Middle frontal gyrus (tissue), 1 donor: ENCODE measurements around the gene ATXN7L3B.
"Not testable (repeated sequence)": the region's sequence is repeated elsewhere in the genome, so short reads cannot be mapped to it uniquely, and the experiment has no call there.

Experiments
- DNase-seq: peaks from one replicate; pipeline ENCODE4 v3.0.0-alpha.2; 2015; ENCODE audit warnings: low spot score; ENCODE audit errors: extremely low spot score

Gene ATXN7L3B

DNA sequence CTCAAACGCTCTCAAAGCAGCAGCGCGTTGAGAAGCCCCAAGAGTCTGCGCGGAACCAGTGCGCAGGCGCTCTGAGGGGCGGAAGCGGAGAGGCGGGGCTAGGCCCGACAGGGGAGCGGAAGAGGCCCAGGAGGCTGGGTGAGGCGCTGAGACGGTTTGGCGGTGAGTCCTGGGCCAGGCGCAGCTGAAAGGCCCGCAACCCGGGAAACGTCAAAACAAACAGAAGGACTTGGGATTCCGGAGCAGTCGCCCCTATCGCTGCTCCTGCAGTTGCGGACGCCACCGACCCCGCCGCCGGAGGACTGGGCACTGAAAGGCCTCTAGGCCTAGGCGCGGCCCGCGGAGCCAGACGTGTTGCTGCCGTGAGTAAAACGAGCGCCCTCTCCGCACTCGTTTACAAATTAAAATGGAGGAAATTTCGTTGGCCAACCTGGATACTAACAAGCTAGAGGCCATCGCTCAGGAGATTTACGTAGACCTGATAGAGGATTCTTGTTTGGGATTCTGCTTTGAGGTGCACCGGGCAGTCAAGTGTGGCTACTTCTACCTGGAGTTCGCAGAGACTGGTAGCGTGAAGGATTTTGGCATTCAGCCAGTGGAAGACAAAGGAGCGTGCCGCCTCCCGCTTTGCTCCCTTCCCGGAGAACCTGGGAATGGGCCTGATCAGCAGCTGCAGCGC, at the start of gene ATXN7L3B:
TSS of gene ATXN7L3B (plus strand) at position 129 of the 679 bp plus-strand sequence. CDS start at position 407, 278 bp downstream.
- DNase-seq = peak; percentile 95

DNA sequence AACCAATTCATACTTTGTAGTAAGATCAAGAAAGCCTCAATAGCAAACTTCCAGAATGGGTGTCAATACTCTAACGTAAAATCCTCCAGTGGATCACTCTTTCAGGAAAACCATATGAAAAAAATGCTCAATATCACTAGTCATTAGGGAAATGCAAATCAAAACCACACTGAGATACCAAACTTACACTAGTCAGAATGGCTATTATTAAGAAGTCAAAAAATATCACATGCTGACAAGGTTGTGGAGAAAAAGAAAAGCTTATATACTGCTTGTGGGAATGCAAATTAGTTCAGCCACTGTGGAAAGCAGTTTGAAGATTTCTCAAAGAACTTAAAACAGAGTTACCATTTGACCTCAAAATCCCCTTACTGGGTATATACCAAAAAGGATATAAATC, 49.5 kb upstream of the ATXN7L3B start:
- DNase-seq = no peak

DNA sequence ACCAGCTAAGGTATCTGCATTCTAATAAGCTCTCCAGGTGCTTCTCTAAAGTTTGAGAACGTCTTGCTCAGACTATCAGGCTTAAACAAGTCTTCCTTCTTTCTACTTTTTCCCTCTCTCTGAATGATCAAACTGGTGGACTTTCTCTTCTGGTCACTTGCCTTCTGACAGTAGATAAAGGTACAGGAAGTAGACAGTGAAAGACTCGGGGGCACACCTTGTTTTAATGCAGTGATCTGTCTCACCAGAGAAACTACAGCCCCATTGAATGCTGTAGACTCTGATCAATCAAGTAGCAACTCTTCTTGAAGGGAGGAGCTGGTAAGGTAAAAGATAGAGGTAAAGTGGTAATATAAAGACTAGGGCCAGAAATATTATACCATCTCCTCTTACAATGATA, 48.1 kb upstream of the ATXN7L3B start:
- no peak for DNase-seq

- DNase-seq = no peak
These were observed 47.1 kb upstream of the ATXN7L3B start for GRCh38 chr12:74490390-74491064.

GRCh38 chr12:74491374-74491773, 46.3 kb upstream of the ATXN7L3B start:
- no peak for DNase-seq

DNA sequence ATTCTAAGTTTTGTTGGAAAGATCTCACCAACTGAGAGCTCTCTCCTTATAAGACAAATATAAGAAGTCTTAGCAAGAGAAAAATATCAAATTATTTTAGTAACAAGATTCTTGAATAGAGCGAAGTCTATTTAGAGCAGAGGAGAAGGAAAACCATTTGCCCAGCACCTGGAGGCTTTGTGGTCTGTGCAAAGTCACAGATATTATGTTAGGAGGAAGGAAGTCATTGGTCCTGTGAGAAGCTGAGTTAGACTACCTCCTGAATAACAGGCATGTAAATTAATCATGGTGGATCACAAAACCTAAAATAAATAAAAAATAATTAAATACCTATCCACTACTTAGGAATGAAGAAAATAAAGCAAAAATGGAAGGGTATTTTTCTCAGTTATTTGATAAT, 38.4 kb upstream of the ATXN7L3B start:
- DNase-seq = no peak

DNA sequence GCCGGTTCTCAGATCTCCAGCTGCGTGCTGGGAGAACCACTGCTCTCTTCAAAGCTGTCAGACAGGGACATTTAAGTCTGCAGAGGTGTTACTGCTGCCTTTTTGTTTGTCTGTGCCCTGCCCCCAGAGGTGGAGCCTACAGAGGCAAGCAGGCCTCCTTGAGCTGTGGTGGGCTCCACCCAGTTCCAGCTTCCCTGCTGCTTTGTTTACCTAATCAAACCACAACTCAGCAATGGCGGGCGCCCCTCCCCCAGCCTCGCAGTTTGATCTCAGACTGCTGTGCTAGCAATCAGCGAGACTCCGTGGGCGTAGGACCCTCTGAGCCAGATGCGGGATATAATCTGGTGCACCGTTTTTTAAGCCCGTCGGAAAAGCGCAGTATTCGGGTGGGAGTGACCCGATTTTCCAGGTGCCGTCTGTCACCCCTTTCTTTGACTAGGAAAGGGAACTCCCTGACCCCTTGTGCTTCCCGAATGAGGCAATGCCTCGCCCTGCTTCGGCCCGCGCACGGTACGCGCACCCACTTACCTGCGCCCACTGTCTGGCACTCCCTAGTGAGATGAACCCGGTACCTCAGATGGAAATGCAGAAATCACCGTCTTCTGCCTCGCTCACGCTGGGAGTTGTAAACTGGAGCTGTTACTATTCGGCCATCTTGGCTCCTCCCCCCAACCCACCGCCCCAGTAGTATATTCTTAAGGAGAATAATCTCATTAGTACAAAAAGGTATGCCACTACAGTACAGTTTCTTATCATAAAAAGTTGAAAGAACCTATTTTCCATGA, 28.6 kb upstream of the ATXN7L3B start:
- DNase-seq = not testable (repeated sequence)

GRCh38 chr12:74509886-74510285, 27.7 kb upstream of the ATXN7L3B start:
- DNase-seq = no peak

- DNase-seq = no peak
These were observed 23.4 kb upstream of the ATXN7L3B start for GRCh38 chr12:74514098-74514872.

- no peak for DNase-seq
These were observed 21.8 kb upstream of the ATXN7L3B start for GRCh38 chr12:74515849-74516248.

DNA sequence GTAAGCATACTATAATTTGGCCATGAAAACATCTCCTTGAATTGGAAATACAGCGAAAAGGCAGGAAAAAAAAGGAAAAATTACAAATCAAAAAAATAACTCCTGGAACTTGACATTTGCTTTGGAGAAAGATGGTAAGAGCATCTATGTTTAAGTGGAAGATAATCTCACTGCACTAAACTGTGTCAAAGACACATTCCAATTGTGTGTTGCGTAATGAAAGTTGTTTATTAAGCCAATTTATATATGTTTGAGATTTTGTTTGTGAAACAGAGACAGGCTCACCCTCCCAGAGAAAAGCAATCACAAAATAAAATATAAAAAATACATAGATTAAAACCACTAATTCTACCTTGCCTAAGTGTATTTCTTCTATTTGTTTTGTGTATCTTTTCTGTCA, 11.1 kb upstream of the ATXN7L3B start:
- no peak for DNase-seq

- DNase-seq = no peak
These were observed 10.1 kb upstream of the ATXN7L3B start for GRCh38 chr12:74527491-74527890.

- DNase-seq = no peak
These were observed 7.0 kb upstream of the ATXN7L3B start for GRCh38 chr12:74530676-74531075.

DNA sequence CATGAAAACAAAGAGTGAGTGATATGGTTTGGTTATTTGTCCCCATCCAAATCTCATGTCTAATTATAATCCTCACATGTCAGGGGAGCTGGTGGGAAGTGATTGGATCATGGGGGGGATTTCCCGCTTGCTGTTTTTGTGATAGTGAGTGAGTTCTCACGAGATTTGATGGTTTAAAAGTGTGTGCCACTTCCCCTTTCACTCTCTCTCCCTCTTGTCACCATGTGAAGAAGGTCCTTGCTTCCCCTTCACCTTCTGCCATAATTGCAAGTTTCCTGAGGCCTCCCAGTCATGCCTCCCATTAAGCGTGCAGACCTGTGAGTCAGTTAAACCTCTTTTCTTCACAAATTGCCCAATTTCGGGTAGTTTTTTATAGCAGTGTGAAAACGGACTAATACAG, 2.1 kb upstream of the ATXN7L3B start:
- DNase-seq = no peak

- peak; percentile 44 for DNase-seq
These were observed 419 bp upstream of the ATXN7L3B start for GRCh38 chr12:74537126-74537706.

GRCh38 chr12:74538491-74539258, 1.0 kb downstream of the ATXN7L3B start:
- DNase-seq = no peak

DNA sequence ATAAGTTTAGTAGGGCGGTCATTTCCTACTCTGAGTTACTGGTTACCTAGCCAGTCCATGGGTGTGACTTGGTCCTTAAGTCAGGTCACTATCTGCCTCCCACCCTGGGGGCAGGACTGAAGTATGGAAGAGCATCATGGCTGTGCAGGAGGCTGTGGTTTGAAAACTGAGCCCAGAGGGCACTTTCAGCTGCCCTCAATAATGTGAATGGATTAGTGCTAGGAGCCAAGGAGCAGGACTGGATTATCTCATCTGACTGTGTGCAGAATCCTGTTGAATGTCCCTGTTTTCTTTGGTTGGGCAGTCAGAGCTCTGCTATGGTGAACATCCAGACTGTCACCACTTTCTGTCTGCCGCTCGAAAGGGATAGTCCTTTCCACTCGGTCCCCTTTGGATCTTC, 1.6 kb downstream of the ATXN7L3B start:
- DNase-seq = no peak

- no peak for DNase-seq
These were observed 2.3 kb downstream of the ATXN7L3B start for GRCh38 chr12:74539765-74540526.

GRCh38 chr12:74541074-74541473, 3.4 kb downstream of the ATXN7L3B start:
- DNase-seq = no peak

DNA sequence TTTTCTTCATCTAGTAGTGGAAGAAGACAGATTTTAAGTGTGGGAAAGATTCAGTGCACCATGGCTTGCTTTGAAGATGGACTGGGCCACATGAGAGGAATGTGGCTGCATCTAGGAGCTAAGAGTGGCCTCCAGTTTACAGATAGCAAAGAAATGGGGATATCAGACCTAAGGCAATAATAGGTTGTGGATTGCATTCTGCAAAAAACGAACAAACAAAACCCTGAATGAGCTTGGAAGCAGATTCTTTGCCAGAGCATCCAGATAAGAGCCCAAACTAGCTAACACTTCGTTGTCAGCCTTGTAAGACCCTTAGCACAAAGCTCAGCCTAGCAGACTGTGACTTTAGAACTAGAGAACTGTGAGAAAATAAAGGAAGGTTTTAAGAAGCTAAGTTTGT, 9.6 kb downstream of the ATXN7L3B start:
- DNase-seq = no peak
